ENCODE results near the gene MTIF3. TPM values are rescaled to one million over a fixed set of nuclear protein-coding genes. Genes with fewer than 3 reads are reported as not detected.

MTIF3 gene
- total RNA-seq, 1 experiment from 2014 or later, result 31.6 TPM

- TF ChIP-seq, protein P1, sequence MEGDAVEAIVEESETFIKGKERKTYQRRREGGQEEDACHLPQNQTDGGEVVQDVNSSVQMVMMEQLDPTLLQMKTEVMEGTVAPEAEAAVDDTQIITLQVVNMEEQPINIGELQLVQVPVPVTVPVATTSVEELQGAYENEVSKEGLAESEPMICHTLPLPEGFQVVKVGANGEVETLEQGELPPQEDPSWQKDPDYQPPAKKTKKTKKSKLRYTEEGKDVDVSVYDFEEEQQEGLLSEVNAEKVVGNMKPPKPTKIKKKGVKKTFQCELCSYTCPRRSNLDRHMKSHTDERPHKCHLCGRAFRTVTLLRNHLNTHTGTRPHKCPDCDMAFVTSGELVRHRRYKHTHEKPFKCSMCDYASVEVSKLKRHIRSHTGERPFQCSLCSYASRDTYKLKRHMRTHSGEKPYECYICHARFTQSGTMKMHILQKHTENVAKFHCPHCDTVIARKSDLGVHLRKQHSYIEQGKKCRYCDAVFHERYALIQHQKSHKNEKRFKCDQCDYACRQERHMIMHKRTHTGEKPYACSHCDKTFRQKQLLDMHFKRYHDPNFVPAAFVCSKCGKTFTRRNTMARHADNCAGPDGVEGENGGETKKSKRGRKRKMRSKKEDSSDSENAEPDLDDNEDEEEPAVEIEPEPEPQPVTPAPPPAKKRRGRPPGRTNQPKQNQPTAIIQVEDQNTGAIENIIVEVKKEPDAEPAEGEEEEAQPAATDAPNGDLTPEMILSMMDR (conservative IDR thresholded peaks at IDR 0.05), result no peak
- H2BK15ac ChIP-seq (ENCODE audit: low read depth, low read length), result no peak overlapping the region
- H3K4ac ChIP-seq (ENCODE audit: low read depth, low read length), result no peak overlapping the region
- no peak overlapping the region for H2BK20ac ChIP-seq (ENCODE audit: low read depth, low read length, poor library complexity, severe bottlenecking)
- H3K23me2 ChIP-seq (ENCODE audit: insufficient read length, low read depth, low read length, poor library complexity, severe bottlenecking), result no peaks in the 10 kb centered on the region
- H3T11ph ChIP-seq (ENCODE audit: low read length), result no peak overlapping the region
- H3K79me2 ChIP-seq (ENCODE audit: insufficient read depth, low read length), result no peaks in the 10 kb centered on the region
- Mint-ChIP-seq H3K9me3 (no peaks in the 10 kb centered on the region), H3K27ac (no peak overlapping the region), H3K36me3 (ENCODE audit: insufficient read depth in 1 of 3, low read depth in 3 of 3) (no peaks in the 10 kb centered on the region), H3K4me1 (peaks cover 0 to 4% of the 10 kb centered on the region in 2 experiments; a peak in 1 of 4 replicates), H3K27me3 (ENCODE audit: low read depth) (no peaks in the 10 kb centered on the region; the same call in 1 of the 2 replicates), H3K4me3 (no peak overlapping the region)
- no peak overlapping the region for H3K18ac ChIP-seq (ENCODE audit: insufficient read length, low read depth, low read length)
- no peak overlapping the region for H4K91ac ChIP-seq (ENCODE audit: insufficient read length, low read depth, low read length)
- no peak overlapping the region for H2AFZ ChIP-seq (ENCODE audit: low read length)
- no peak overlapping the region for H4K5ac ChIP-seq (ENCODE audit: insufficient read length, low read depth, low read length)
- no peaks in the 10 kb centered on the region for H3K79me1 ChIP-seq (ENCODE audit: insufficient read depth, low read depth, low read length, poor library complexity, severe bottlenecking)
- H3K9me3 ChIP-seq (ENCODE audit: control insufficient read depth, low read depth, low read length), result no peaks in the 10 kb centered on the region
- H2AK5ac ChIP-seq (ENCODE audit: insufficient read length, low read length), result no peak overlapping the region
- no peak overlapping the region for H4K8ac ChIP-seq (replicated peaks; ENCODE audit: insufficient read length, low read depth, low read length)
- no peak overlapping the region for H3K4me2 ChIP-seq (ENCODE audit: insufficient read depth, insufficient read length, low read length)
- H4K20me1 ChIP-seq (ENCODE audit: control insufficient read depth, insufficient read depth, insufficient read length), result no peaks in the 10 kb centered on the region
- H3K14ac ChIP-seq (ENCODE audit: insufficient read depth, low read length), result no peak overlapping the region
- DNase-seq, result no peak
- WGBS (ENCODE audit: extremely low coverage, insufficient read length, low lambda C conversion rate), result no CpG with 5 or more reads among the region's 14 CpGs
- no peak overlapping the region for H2BK12ac ChIP-seq (ENCODE audit: insufficient read length, low read depth, low read length)
- no peak overlapping the region for H2BK5ac ChIP-seq (ENCODE audit: insufficient read length, low read length)
- H3K27ac ChIP-seq (ENCODE audit: insufficient read length, low read depth, low read length), result no peak overlapping the region
- H3K4me1 ChIP-seq (ENCODE audit: insufficient read depth, low read length), result no peaks in the 10 kb centered on the region
- no peak overlapping the region for H3K23ac ChIP-seq (ENCODE audit: insufficient read length, low read depth, low read length)
- H3K9ac ChIP-seq (ENCODE audit: extremely low read depth, insufficient read length, low read length), result no peak overlapping the region
- H3K56ac ChIP-seq (ENCODE audit: insufficient read length, low read depth, low read length), result no peak overlapping the region
- H3K27me3 ChIP-seq (ENCODE audit: insufficient read depth, low read length), result no peaks in the 10 kb centered on the region
- no peak overlapping the region for H2BK120ac ChIP-seq (ENCODE audit: low read depth, low read length, poor library complexity, severe bottlenecking)
Measured at GRCh38 chr13:27395007-27395510, 55.3 kb downstream of the MTIF3 start.

Measured in H9 (cell line).